HG03521 (cell line): Measurements from ENCODE around the gene MYO9B.

Experiments used
- ATAC-seq: cut with Tn5 transposase; IDR thresholded peaks from one replicate; pipeline ENCODE4 v1.9.1; 2021; ENCODE audit warnings: mild to moderate bottlenecking, moderate library complexity; ENCODE audit not compliant: unreplicated experiment

The MYO9B gene

DNA sequence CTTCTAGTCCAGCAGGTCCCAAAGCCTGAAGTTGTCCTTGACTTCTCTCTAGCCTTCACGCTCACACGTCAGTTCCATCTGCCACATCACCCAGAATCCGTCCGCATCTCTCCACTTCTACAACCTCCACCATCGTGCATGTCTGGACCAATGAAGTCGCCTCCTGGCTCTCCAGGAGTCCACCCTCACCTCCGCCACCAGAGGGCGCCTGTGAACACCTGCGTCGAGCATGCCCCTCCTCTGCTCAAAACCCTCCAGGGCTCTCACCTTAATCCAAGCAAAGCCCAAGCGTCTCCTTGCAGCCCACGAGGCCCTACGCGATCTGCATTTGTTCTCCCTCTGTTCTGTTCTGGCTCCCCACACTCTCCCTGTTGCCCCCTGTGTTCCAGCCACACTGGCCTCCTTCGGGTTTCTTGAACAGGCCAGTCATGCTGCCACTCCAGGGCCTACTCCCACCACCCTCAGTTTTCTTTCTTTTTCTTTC is 185.3 kb downstream of the MYO9B start:
- ATAC-seq = no peak

DNA sequence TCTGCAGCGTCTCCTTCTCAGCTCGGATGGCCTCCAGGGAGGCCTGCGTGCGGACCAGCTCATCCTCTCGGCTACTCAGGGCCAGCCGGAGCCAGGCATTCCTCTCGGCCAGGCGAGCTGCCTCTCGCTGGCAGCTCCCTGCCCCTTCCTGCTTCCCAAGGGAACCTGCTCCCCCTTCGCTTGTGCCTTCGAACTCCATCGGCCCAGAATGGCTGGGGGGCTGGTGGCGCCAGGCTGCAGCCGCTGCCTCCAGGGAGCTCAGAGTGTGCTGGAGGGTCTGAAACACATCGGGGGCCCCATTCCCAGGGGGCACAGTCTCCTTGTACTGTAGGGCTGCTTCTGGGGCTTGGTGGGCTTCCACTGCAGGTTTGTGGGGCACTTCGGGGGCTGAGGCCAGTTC is 187.0 kb downstream of the MYO9B start:
- no peak for ATAC-seq
